GM19467 (cell line): ENCODE results near the gene TMEM184A.

Experiments
- ATAC-seq: cut with Tn5 transposase; IDR thresholded peaks from one replicate; pipeline ENCODE4 v1.9.1; 2021; ENCODE audit warnings: mild to moderate bottlenecking, moderate library complexity; ENCODE audit not compliant: unreplicated experiment

The TMEM184A gene

DNA sequence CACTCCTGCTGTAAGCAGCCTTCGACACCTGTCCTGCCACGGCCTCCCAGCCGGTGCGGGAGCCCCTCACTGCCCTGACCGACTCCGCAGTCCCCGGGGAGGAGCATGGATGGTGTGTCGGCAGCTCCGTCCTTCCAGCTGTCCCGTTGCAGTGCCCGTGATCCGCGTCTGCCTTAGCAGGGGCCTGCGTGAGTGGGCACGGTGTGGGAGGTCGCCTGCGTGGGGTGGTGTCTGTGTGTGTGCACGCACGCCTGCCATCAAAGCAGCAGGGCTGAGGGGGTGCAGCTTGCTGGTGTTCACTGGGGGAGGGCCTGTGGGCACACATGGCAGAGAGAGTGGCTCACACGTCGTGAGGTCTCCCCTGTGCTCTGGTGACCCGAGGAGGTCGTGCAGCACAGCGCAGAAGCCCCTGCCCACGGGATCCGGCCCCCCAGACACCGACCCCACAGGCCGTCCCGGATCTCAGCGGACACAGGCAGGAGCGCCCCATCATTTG, 15.2 kb downstream of the TMEM184A start:
- no peak for ATAC-seq

DNA sequence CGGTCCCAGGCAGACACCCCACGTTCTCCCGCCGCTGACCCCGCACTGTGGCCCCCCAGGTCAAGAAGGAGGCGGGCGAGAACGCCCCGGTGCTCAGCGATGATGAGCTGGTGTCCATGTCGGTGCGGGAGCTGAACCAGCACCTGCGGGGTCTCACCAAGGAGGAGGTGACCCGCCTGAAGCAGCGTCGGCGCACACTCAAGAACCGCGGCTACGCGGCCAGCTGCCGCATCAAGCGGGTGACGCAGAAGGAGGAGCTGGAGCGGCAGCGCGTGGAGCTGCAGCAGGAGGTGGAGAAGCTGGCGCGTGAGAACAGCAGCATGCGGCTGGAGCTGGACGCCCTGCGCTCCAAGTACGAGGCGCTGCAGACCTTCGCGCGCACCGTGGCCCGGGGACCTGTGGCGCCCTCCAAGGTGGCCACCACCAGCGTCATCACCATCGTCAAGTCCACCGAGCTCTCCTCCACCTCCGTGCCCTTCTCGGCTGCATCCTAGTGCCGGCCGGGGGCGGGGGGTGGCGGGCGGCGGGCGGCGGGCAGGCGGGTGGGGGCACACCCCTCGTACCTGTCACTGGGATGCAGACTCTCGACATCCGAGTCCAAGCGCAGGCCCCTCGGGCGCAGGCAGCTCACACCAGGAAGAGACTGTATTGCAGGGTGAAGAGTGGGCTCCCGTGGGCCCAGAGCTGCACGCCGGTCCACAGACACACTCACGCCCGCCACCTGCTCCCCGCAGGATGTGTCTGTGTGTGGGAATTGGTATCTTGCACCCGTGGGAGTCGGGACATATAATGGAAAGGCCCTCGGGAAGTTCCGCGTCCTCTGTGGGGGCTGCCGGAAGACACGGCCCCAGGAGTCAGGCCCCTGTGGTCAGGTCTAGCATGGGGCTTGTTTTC, 15.9 kb downstream of the TMEM184A start:
- no peak for ATAC-seq

DNA sequence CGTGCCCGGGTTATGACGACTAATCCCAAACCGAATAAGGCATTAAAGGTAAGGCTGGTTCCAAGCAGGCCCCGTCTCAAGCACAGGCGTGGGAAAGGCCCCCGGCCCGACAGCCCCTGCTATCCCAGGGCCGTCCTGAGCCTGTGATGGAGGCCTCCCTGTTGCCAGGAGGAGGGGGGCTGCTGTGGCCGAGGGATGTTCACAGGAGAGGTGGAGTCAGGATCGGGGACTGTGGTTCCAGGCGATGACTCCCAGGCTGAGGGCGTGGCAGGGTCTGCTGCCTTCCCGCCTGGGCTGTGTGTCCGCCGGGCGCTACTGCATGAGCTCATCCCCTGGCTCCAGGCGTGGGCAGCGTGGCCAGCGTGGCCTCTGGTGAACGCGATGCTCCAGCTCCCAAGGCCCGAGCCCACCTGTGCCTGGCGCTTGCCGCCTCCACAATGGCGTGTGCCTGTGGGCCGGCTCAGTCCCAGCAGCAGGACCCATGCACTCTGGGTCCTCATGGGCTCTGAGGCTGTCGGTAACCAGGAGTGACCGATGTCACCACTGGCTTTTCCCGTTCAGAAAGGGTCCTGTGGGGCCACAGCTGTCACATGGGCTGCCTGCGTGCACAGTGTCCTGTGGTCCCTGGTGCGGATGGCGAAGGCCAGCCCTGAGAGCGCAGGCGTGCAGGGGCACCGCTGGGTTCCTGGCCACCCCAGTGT, 16.7 kb downstream of the TMEM184A start:
- ATAC-seq, result no peak

DNA sequence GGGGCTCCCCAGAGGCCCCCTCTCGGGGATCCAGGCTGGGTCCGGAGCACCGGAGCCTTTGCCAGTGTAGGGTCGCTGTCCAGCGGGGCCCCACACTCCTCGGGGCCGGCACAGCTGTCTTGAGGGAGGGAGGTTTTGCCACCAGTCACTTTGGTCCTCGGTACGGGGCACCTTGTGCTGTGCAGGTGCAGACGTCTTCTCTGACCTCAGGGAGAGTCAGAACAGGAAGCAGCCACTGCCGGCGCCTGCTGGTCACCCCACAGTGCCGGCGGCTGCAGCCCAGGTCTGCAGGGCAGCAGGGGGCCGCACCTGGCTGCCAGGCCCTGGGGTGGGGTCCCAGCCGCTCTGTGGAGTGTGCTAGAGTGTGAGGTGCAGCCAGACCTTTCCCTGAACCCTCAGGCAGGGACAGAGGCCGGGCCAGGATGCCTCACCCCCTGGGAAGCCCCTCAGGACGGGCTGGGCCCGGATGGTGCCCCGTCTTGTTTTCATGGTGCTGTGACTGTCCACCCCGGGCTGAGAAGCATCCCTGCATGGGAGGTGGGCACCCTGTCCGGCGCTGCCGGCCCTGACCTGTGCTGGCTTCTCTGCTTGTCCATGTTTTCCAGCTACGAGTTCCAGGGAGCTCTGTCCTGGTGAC, 17.3 kb downstream of the TMEM184A start:
- ATAC-seq, result no peak

DNA sequence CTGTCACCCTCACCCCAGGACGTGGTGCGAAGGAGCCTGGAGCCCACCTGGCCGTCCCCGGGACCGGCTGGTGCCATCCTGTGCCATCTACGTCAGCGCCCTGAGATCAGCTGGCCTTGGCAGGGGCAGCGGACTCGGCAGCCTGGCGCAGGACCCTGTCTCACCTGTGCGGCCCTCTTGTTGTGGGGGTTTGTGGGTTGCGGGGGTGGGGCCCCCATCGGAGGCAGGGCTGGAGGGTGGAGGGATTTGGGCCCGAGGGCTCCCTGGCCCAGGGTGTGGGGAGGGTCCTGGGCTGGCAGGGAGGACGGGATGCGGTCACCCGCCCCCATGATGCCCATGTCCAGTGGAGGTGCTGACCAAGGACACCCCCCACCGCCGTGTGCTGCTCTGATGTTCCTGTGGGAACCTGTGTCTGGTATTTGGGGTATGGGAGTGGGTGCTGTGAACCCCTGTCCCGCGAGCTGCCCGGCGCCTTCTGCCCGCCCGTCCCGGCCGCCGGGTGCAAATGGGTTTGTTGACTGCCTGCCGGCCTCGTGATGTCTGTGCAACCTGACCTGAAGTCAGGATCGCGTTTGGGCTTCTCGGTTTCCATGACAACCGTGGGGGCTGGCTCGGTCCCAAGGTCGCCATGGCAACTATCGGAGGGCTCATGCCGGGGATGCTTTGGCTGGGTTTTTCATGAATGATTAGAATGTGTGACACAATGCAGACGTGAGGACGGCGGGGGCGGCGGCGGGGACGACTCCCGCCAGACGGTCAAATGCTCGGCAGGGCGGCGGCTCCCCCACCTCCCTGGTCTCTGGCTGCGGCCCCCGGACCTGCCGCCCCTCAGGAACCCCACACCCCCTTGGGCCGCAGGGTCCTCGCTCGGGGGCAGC, 18.2 kb downstream of the TMEM184A start:
- no peak for ATAC-seq

DNA sequence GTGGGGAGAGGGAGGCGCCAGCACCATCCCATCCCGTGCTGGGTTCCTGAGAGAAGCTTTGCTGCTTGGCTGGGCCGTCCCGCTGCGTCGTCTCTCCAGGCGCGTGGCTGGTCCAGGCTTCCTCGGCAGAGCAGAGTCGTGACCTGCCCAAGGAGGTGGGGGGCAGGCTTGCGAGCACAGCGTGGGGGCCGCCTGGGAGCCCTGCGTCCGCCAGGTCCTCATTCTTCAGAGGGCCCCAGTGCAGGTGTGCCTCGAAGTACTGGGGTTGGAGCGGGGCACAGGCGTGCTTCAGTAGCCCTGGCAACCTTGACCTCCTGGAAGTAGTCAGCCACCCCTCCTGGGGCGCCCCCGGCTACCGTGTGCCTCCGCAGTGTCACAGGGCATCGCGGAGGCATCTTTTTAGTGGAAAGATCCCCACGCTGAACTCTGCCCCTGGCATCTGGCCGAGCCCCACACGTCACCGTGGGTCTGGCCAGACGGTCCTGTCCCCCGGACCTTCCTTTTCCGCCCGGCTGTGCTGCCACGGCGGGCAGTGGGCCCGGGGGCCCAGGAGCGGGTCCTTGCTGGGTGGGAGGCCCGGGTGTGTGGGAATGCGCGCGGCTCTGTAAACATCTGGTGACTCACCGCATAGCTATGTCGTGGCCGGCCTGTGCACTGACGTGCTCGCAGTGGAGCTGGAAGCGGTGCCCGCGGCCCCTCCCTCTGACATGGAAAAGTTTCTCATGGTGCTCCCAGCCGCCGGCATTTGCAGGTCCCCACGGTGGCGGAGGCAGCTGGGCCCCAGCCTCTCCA, 19.1 kb downstream of the TMEM184A start:
- no peak for ATAC-seq

DNA sequence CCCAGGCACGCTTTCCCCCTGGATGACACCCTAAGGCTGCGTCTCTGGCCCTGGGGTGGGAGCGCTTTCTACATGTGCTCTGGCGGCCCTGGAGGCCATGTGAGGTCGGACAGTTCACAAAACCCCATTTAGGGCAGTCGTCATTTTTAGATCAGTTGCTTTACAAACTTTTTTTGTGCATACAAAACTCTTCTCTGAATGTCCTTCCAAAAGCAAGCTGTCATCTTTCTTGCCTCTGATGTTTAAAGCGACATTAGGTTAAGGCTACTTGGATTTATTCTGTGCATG, 19.6 kb downstream of the TMEM184A start:
- ATAC-seq, result no peak

DNA sequence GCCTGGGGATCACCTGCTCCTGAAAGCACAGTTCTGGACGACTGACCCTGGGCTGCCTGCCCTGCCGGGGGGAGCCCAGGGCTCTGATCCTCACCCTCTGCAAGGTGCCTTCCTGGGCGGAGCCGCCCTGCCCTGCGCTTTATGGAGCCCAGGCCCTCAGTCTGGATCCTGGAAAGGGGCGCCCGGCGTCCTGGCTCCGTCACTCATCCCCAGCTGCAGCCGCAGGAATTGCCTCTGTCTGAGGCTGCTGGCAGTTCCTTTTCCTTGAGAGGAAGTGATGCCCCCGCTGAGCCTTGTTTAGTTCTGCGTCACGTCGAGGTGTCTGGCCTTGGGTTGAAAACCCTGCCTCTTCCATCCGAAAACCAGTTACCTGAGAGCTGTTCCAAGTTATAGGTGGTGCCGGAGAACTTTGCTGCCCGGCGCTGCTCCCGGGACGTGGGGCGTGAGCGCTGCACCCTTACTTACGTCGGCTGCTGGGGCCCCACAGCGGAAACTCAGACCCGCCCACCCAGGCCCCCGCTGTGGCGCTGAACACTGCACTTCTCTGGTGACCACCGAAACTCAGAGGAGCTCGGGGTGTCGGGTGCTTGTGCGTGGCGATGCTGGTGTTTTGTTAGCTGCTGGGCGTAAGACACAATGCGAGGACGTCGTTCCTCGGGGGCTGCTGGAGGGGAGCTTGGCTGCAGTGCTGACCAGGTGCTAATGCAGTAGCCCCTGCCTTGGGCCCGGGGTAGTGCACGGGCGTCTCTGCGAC, 20.1 kb downstream of the TMEM184A start:
- no peak for ATAC-seq

DNA sequence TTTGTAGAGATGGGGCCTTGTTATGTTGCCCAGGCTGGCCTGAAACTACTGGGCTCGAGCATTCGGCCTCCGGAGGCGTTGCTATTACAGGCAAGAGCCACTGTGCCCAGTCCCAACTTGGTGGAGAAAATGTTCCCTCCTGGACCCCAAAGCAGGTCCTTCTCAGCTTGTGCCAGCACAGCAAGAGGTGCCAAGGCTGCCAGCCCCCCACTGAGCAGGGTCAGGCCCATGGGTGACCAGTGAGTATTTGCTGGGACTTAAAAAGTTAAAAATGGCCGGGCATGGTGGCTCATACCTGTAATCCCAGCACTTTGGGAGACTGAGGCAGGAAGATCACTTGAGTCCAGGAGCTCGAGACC, 20.9 kb downstream of the TMEM184A start:
- ATAC-seq, result no peak

DNA sequence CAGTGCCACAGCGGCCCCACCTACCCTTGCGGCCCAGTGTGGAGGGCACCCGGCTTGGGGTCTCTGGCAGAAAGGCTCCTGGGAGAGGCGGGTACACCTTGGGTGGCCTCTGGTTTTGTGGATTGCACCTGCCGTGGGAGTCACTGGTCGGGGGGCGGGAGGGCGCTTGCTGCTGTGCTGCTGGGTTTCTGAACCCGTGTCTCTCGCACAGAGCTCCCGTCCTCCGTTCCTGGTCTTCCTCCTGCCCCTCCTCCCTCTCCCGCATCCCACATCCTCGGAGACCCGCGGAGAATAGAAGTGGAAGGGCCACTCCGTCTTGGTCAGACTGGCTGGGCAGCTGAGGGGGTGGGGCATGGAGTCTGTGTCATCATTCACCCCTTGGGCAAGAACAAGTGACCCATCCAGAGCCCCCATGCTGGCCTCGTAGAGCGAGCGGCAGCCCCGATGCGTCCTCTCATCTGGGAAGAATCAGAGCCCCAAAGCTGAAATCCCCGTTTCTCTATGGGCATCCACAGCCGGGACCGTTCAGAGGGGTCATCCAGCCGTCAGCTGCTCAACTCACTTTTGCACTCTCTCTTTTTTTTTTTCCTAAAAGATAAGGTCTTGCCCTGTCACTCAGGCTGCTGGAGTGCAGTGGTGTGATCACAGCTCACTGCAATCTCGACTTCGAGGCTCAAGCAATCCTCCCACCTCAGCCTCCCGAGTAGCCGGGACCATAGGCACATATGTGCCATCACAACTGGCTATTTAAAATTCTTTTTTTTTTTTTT, 21.5 kb downstream of the TMEM184A start:
- ATAC-seq, result no peak

DNA sequence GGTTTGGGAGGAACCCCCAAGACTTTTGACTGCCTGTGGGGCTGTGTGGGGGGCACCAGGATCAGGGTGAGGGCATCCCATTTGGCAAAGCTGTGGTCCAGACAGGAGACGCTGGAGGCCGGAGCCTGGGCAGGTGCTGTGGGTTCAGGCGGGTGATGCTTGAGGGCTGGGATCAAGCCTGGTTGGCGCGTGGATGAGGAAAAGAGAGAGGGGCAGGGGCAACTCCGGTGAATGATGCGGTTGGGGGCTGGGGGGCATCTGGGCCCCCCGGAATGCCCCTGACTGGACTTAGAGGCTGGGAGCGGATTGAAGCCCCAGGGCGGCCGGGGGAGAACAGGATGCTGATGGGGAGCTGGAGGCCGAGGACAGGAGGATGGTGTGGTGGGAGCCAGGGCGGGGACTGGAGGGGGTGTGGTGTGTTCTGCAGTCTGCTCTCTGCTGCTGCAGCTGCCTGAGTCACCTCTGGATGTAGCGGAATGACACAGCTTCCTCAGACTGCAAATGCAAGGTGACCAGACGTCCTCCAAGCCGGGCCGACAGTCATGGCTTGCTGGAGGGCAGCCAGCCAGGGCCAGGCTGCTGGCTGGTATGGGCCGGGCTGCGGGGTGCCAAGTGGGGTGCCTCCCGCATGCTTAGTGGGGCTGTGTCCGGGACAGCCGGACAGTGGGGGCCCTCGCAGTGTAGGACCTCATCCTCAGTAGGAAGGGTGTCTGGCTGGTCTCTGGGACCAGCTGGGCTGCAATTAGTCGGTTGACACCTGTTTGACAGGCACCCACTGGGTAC, 22.3 kb downstream of the TMEM184A start:
- no peak for ATAC-seq

DNA sequence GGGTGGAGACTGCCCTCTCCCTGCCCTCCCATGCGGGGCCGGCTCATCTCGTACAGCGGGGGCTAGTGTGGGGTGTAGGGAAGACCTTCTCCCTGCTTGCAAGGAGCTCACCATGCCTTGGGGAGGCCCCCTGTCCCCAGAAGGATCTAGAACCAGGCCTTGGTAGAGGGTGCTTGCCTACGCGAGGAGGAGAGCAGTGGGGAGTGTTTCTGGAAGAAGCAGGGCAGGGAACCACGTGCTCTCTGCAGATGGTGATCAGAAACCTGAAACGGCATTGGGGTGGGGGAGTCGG, 22.8 kb downstream of the TMEM184A start:
- ATAC-seq, result no peak

DNA sequence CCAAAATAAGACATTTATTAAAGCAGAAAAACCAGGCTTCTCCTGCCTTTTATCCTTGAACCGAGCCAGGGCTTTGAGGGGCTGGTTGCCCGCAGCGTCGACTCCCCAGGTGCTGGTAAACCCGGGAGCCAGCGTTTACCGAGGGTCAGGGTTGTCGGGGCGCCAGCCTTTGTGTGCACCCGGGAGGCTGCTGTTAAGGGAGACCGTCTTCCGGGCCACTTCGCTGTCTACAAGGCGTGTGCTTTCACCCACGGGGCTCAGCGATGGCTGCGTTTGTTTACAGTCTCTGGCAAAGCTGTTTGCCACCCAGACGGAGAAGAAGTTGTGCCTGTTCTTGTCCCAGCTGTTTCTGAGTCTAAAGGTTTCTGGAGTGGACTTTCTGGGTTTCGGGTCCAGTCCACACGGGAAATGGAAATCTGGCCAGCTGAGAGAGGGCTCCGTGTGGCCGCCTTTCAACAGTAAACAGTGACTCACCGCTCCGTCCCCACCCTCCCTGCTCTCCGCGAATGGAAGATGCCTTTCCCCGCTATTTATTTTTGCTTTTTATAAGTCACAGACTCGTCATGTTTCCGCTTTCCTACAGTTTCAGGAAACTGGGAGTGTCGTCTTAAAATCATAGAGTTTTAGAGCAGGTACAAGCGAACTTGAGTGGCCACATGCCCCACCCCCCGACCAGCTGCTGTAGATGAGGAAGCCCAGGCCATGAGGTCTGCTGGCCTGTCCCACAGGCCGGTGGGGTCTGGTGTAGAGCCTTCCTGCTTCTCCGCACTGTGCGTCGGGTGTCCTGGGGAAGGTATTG, 23.4 kb downstream of the TMEM184A start:
- no peak for ATAC-seq

DNA sequence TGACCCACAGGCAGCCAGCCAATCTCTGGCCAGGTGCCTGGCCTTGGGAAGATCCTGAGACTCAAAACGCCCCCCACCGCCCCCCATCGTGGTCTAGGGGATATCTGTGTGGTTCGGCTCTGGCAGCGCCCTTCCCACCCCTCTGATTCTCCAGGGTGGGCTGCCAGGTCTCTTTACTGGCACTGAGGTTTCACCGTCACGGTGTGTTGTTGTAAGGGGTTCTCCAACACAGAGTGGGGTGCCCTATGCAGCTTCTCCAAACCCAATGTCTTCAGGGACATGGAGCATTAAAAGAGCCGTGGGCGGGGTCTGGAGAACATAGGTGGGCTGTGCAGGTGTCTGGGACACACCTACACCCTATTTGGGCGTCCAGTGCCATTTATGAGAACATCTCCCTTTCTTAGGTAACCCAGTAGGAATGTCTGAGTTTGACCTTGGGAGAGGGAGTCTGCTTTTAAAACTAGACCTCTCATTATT, 24.0 kb downstream of the TMEM184A start:
- no peak for ATAC-seq

DNA sequence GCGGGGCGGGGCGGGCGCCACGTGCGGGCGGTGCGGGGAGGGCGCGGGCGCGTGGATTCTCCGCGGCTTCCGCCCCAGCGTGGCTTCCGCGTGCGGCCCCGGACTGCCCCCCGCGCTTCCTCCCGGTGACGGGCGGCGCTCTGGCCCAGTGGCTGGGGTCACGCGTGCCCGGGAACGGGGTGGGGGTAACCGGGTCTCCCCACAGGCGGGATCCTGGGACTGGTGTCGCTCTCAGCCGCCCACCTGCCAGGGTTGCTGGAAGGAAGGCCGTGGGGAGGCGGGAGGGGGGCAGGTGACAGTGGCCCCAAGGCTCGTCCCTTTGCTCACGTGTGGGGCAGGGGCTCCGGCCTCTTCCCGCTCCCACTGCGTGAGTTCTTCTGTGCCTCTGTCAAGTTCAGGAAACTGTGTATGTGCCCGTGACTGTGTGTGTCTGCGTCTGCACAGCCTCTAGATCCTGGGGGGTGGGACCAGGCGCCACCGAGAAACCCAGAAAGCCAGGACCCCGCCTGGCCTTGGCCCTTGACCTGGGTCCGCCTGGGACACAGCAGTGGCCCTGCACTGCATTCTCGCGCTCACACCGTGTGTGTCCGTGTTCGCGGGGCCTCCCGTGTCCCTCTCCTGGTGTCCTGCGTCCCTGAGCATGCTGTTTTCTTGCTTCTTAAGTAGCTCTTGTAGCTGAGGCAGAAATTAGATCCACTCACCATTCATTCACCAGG, 24.6 kb downstream of the TMEM184A start:
- ATAC-seq, result no peak

DNA sequence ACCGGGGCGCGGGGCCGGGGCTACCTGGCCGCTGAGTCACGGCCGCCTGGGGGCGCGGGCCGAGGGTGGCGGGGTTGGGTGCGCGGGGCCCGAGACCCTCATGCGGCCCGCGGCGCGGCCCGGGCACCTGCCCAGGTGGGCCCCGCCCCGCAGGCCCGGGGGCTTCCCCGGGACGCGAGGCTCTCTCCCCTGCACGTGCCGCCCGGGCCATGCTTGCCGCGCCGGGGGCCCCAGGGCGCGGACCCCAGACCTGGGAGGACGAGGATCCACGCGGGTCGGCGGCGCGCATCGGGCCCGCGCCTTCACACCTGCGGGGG, 25.1 kb downstream of the TMEM184A start:
- ATAC-seq, result no peak
